Endothelial cell (in vitro differentiated cells): Measurements from ENCODE around the gene ZER1. TPM values are rescaled to one million over a fixed set of nuclear protein-coding genes. Genes with fewer than 3 reads are reported as not detected.
"Not testable (repeated sequence)": the region's sequence is repeated elsewhere in the genome, so short reads cannot be mapped to it uniquely, and the experiment has no call there.

Experiments used
- DNase-seq: peaks from one replicate; pipeline ENCODE4 v3.0.0; 2021; ENCODE audit warnings: low spot score
- H3K27ac Mint-ChIP-seq: one replicate; pipeline ENCODE4 v1.8.0; 2021; ENCODE audit warnings: mixed read lengths, inconsistent platforms; ENCODE audit not compliant: unreplicated experiment
- H3K27me3 Mint-ChIP-seq: one replicate; pipeline ENCODE4 v1.8.0; 2021; ENCODE audit warnings: mild to moderate bottlenecking, moderate library complexity, mixed read lengths, inconsistent platforms; ENCODE audit not compliant: unreplicated experiment
- H3K36me3 Mint-ChIP-seq: one replicate; pipeline ENCODE4 v1.8.0; 2021; ENCODE audit warnings: mild to moderate bottlenecking, low read depth, mixed read lengths, inconsistent platforms; ENCODE audit not compliant: unreplicated experiment
- H3K4me1 Mint-ChIP-seq: one replicate; pipeline ENCODE4 v1.8.0; 2021; ENCODE audit warnings: mild to moderate bottlenecking, mixed read lengths, inconsistent platforms; ENCODE audit not compliant: unreplicated experiment
- H3K4me3 Mint-ChIP-seq: one replicate; pipeline ENCODE4 v1.8.0; 2021; ENCODE audit warnings: mild to moderate bottlenecking, mixed read lengths, inconsistent platforms; ENCODE audit not compliant: unreplicated experiment
- H3K9me3 Mint-ChIP-seq: one replicate; pipeline ENCODE4 v1.8.0; 2021; ENCODE audit warnings: mixed read lengths, inconsistent platforms; ENCODE audit not compliant: unreplicated experiment
- CTCF ChIP-seq: fragments of 200-600 bp; sonication (generic); IDR thresholded peaks from one replicate; pipeline ENCODE4 v1.5.0; 2021; ENCODE audit warnings: antibody characterized with exemption; ENCODE audit not compliant: unreplicated experiment
- total RNA-seq: library from RNA; stranded (reverse); fragmentation: NEBNext Ultra II Directional; extraction: Animal tissue kit (Norgen Biotek cat#: 25700); gene quantifications from one replicate; pipeline ENCODE4 v1.2.1, GENCODE V29; 2021; ENCODE audit not compliant: unreplicated experiment

The ZER1 gene
- total RNA-seq, 1 donor from 2014 or later: 29.2 TPM

GRCh38 chr9:128807827-128808226 lies 36.1 kb upstream of the ZER1 start:
- Mint-ChIP-seq H3K36me3 (peaks cover 25% of the 10 kb centered on the region), H3K4me3 (no peak overlapping the region), H3K4me1 (no peaks in the 10 kb centered on the region), H3K27me3 (peaks cover 1% of the 10 kb centered on the region), H3K9me3 (no peaks in the 10 kb centered on the region), H3K27ac (no peak overlapping the region)
- no peak for DNase-seq
- TF ChIP-seq CTCF: no peak

GRCh38 chr9:128805661-128806060 lies 33.9 kb upstream of the ZER1 start:
- Mint-ChIP-seq H3K27me3 (peaks cover 1% of the 10 kb centered on the region), H3K4me3 (no peak overlapping the region), H3K27ac (no peak overlapping the region), H3K36me3 (peaks cover 35% of the 10 kb centered on the region), H3K9me3 (no peaks in the 10 kb centered on the region), H3K4me1 (no peaks in the 10 kb centered on the region)
- TF ChIP-seq CTCF: no peak
- no peak for DNase-seq

- TF ChIP-seq CTCF: no peak
- Mint-ChIP-seq H3K4me1 (no peaks in the 10 kb centered on the region), H3K4me3 (no peak overlapping the region), H3K9me3 (no peaks in the 10 kb centered on the region), H3K27me3 (peaks cover 3% of the 10 kb centered on the region), H3K27ac (no peak overlapping the region), H3K36me3 (peaks cover 40% of the 10 kb centered on the region)
- DNase-seq: no peak
These were observed 30.8 kb upstream of the ZER1 start for GRCh38 chr9:128802482-128802881.

GRCh38 chr9:128800061-128800460 lies 28.3 kb upstream of the ZER1 start:
- Mint-ChIP-seq H3K4me3 (peak overlapping the region; percentile 47), H3K36me3 (peaks cover 35% of the 10 kb centered on the region), H3K27ac (no peak overlapping the region), H3K27me3 (peaks cover 2% of the 10 kb centered on the region), H3K4me1 (no peaks in the 10 kb centered on the region), H3K9me3 (no peaks in the 10 kb centered on the region)
- no peak for DNase-seq
- no peak for TF ChIP-seq CTCF

GRCh38 chr9:128798896-128799295 lies 27.2 kb upstream of the ZER1 start:
- DNase-seq: no peak
- no peaks in the 10 kb centered on the region for H3K4me1 Mint-ChIP-seq
- no peak overlapping the region for H3K27ac Mint-ChIP-seq
- H3K9me3 Mint-ChIP-seq: no peaks in the 10 kb centered on the region
- peaks cover 33% of the 10 kb centered on the region for H3K36me3 Mint-ChIP-seq
- H3K27me3 Mint-ChIP-seq: peaks cover 2% of the 10 kb centered on the region
- H3K4me3 Mint-ChIP-seq: no peak overlapping the region
- TF ChIP-seq CTCF: no peak

- not testable (repeated sequence) for H3K9me3 Mint-ChIP-seq, DNase-seq, H3K27me3 Mint-ChIP-seq, H3K27ac Mint-ChIP-seq, H3K4me3 Mint-ChIP-seq, H3K4me1 Mint-ChIP-seq
- peaks cover 28% of the 10 kb centered on the region for H3K36me3 Mint-ChIP-seq
These were observed 23.2 kb upstream of the ZER1 start for GRCh38 chr9:128794961-128795360.
